ENCODE measurements around the gene SLC6A8. TPM values are rescaled to one million over a fixed set of nuclear protein-coding genes. Genes with fewer than 3 reads are reported as not detected.
"Not testable (repeated sequence)": the region's sequence is repeated elsewhere in the genome, so short reads cannot be mapped to it uniquely, and the experiment has no call there.

Gene SLC6A8
- total RNA-seq, 1 donor from 2014 or later, result 80.4 TPM

GRCh38 chrX:153693216-153694086 lies 5.7 kb downstream of the SLC6A8 start:
- DNase-seq (ENCODE audit: low read depth), result no peak

GRCh38 chrX:153694256-153694655 lies 6.5 kb downstream of the SLC6A8 start:
- DNase-seq (ENCODE audit: low read depth), result not testable (repeated sequence)

- DNase-seq (ENCODE audit: low read depth), result no peak
These were observed 7.1 kb downstream of the SLC6A8 start for GRCh38 chrX:153694687-153695270.

GRCh38 chrX:153696100-153696499 lies 8.4 kb downstream of the SLC6A8 start:
- no peak for DNase-seq (ENCODE audit: low read depth)

- not testable (repeated sequence) for DNase-seq (ENCODE audit: low read depth)
These were observed 8.8 kb downstream of the SLC6A8 start for GRCh38 chrX:153696538-153696937.

GRCh38 chrX:153696986-153697722 lies 9.4 kb downstream of the SLC6A8 start:
- not testable (repeated sequence) for DNase-seq (ENCODE audit: low read depth)

GRCh38 chrX:153697924-153698865 lies 10.5 kb downstream of the SLC6A8 start:
- DNase-seq (ENCODE audit: low read depth), result no peak

- DNase-seq (ENCODE audit: low read depth), result not testable (repeated sequence)
These were observed 11.6 kb downstream of the SLC6A8 start for GRCh38 chrX:153699210-153699783.

GRCh38 chrX:153699784-153700371 lies 12.2 kb downstream of the SLC6A8 start:
- DNase-seq (ENCODE audit: low read depth), result not testable (repeated sequence)

- no peak for DNase-seq (ENCODE audit: low read depth)
These were observed 12.7 kb downstream of the SLC6A8 start for GRCh38 chrX:153700376-153700945.

GRCh38 chrX:153700967-153701366 lies 13.2 kb downstream of the SLC6A8 start:
- DNase-seq (ENCODE audit: low read depth), result no peak

GRCh38 chrX:153701706-153702105 lies 14.0 kb downstream of the SLC6A8 start:
- DNase-seq (ENCODE audit: low read depth), result no peak

- no peak for DNase-seq (ENCODE audit: low read depth)
These were observed 14.8 kb downstream of the SLC6A8 start for GRCh38 chrX:153702336-153703035.

GRCh38 chrX:153703036-153703370 lies 15.3 kb downstream of the SLC6A8 start:
- DNase-seq (ENCODE audit: low read depth), result peak; percentile 59

- no peak for DNase-seq (ENCODE audit: low read depth)
These were observed 16.3 kb downstream of the SLC6A8 start for GRCh38 chrX:153704021-153704526.

- not testable (repeated sequence) for DNase-seq (ENCODE audit: low read depth)
These were observed 17.1 kb downstream of the SLC6A8 start for GRCh38 chrX:153704631-153705402.

- DNase-seq (ENCODE audit: low read depth), result not testable (repeated sequence)
These were observed 17.8 kb downstream of the SLC6A8 start for GRCh38 chrX:153705403-153706060.

GRCh38 chrX:153706799-153707198 lies 19.1 kb downstream of the SLC6A8 start:
- no peak for DNase-seq (ENCODE audit: low read depth)

Data from renal cortical epithelial cell (primary cell).